Heart left ventricle (tissue), 16 donors: ENCODE results near the gene WDR17. TPM values are rescaled to one million over a fixed set of nuclear protein-coding genes. Genes with fewer than 3 reads are reported as not detected.

Experiments
- ATAC-seq, 4 donors: fragments of 200-7000 bp; cut with Tn5 transposase; one replicate each; pipeline ENCODE4 v1.9.1; 2020 to 2022; ENCODE audit warnings: moderate library complexity in 4 of 4, mild to moderate bottlenecking in 3 of 4, moderate number of reproducible peaks in 1 of 4
- DNase-seq, 5 donors: peaks; one replicate each; pipeline ENCODE4 v3.0.0-alpha.2; 2020
- H3K27ac ChIP-seq, 12 donors: fragments of 200-600 bp; sonication (generic) in 4 of 12; one replicate each; pipeline versions ENCODE4 v1.5.0 to v1.8.0; 2016 to 2022; ENCODE audit warnings: mild to moderate bottlenecking in 2 of 12
- H3K27me3 ChIP-seq, 9 donors: fragments of 200-600 bp; sonication (generic) in 2 of 9; one replicate each; pipeline versions ENCODE4 v1.5.1 to v1.8.0; 2016 to 2022; ENCODE audit warnings: mild to moderate bottlenecking in 3 of 9
- H3K36me3 ChIP-seq, 9 donors: fragments of 200-600 bp; sonication (generic) in 2 of 9; one replicate each; pipeline versions ENCODE4 v1.5.0 to v1.8.0; 2018 to 2022; ENCODE audit warnings: mild to moderate bottlenecking in 2 of 9
- H3K4me1 ChIP-seq, 12 donors: fragments of 200-600 bp; sonication (generic) in 4 of 12; one replicate each; pipeline versions ENCODE4 v1.5.0 to v1.8.0; 2016 to 2022; ENCODE audit warnings: mild to moderate bottlenecking in 3 of 12
- H3K4me3 ChIP-seq, 12 donors: fragments of 200-600 bp; sonication (generic) in 4 of 12; one replicate each; pipeline versions ENCODE4 v1.5.0 to v1.8.0; 2017 to 2022; ENCODE audit warnings: mild to moderate bottlenecking in 9 of 12, moderate library complexity in 4 of 12
- H3K9me3 ChIP-seq, 12 donors: fragments of 200-600 bp; sonication (generic) in 4 of 12; one replicate each; pipeline versions ENCODE4 v1.5.0 to v1.8.0; 2016 to 2022; ENCODE audit warnings: mild to moderate bottlenecking in 1 of 12
- POLR2A ChIP-seq, 2 donors: fragments of 450-650 bp; IDR thresholded peaks; one replicate each; pipeline ENCODE4 v1.6.1; 2017; ENCODE audit warnings: antibody characterized with exemption in 2 of 2, mild to moderate bottlenecking in 2 of 2, moderate library complexity in 2 of 2
- WGBS, 4 donors: extraction: QIAGEN DNeasy Blood & Tissue Kit in 2 of 4; methylation state at CpG; one replicate each; pipeline versions ENCODE4 v1.1.5 to v1.1.7; 2013 to 2018; 5-methylcytosine and 5-hydroxymethylcytosine counted together
- intact Hi-C, 10 donors: fragments of 100-400 bp; cut with DNase I; formaldehyde crosslinking; loops; one replicate each; pipeline versions ENCODE4 v1.11.1 to v1.14.2; 2022
- polyA plus RNA-seq, 2 donors: library from polyadenylated mRNA; stranded (reverse); fragments of 200-250 nt; gene quantifications; one replicate each; pipeline ENCODE4 v1.2.3, GENCODE V29; 2013
- total RNA-seq, 9 donors: library from RNA; depleted of rRNA in 2 of 9; stranded (reverse); fragments of >200 nt in 2 of 9; fragmentation: NEBNext Ultra II Directional in 3 of 9; extraction: Animal tissue kit (Norgen Biotek cat#: 25700) in 3 of 9; gene quantifications; one replicate each; pipeline versions ENCODE4 v1.1.0 to v1.2.4, GENCODE V29; 2016 to 2023
- TF ChIP-seq, protein P1 (sequence below), 12 donors: fragments of 200-600 bp; sonication (generic) in 4 of 12; IDR thresholded peaks; one replicate each; pipeline versions ENCODE4 v1.5.0 to v1.8.0; 2018 to 2022; ENCODE audit warnings: antibody characterized with exemption in 12 of 12, mild to moderate bottlenecking in 5 of 12
- donor health status: ischemic (EF 13 %, LVEDD 7.1; RV severe dilation, severe dysfunction).
- donor health status: healthy with polysubstance abuse.
- donor health status: DM: no; HTN: yes; CAD: no.
- donor health status: DM: no; HTN: no; CAD: no.
- donor health status: ischemic (EF 25% LVEDD 6.9; RV normal size, moderate dysfunction).
- donor health status: ischemic (EF 25% LVEDD 5.7; RV mildly dilated, moderate dysfunction).
- donor health status: healthy.
- donor health status: DM: yes; HTN: yes; CAD: no.
- donor health status: ischemic (EF 35%, LVEDD 5.7; RV mildly dilated, moderate dysfunction).
- donor health status: nonischemic (EF 11% LVEDD 7.7; RV severe dilation, severe dysfunction).
- donor health status: DM: yes; HTN: yes; CAD: no.
- donor health status: PGD.
- donor health status: ischemic (EF 29% LVEDD 5.4; RV normal size, mild dysfunction).
- donor health status: nonischemic (EF 23%, LVEDD 6.1; RV moderate dilation, normal function).

The WDR17 gene
- total and polyA plus RNA-seq, 11 donors = 0.21 to 1.4 (median 0.58) TPM

DNA sequence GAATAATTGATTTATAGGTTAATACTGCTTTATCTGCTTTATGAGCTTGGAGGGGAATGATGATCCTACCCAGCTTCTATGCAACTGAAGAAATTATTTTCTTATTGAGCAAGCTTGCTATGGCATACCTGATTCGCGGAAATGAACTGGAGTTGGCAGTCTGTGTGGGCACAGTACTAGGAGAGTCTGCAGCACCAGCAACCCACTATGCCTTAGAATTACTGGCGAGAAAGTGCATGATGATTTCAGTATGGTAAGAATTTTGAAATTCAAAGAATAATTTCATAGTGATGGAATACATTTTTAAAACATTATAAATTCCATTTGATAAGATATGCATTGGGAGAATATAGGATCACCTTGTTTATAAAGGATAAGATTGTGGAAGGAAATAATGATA is 97.4 kb downstream of the WDR17 start:
- Histone ChIP-seq H3K36me3 (no peaks in the 10 kb centered on the region), H3K4me3 (no peak overlapping the region), H3K27me3 (no peaks in the 10 kb centered on the region), H3K27ac (no peak overlapping the region), H3K4me1 (no peaks in the 10 kb centered on the region), H3K9me3 (no peaks in the 10 kb centered on the region)
- DNase-seq (no peak), ATAC-seq (no peak)
- intact Hi-C loops = no loop called here
- 95 to 96% (median 96%) methylated on average over 3 of the region's 3 CpGs for WGBS, 4 donors
- TF ChIP-seq, protein P1, sequence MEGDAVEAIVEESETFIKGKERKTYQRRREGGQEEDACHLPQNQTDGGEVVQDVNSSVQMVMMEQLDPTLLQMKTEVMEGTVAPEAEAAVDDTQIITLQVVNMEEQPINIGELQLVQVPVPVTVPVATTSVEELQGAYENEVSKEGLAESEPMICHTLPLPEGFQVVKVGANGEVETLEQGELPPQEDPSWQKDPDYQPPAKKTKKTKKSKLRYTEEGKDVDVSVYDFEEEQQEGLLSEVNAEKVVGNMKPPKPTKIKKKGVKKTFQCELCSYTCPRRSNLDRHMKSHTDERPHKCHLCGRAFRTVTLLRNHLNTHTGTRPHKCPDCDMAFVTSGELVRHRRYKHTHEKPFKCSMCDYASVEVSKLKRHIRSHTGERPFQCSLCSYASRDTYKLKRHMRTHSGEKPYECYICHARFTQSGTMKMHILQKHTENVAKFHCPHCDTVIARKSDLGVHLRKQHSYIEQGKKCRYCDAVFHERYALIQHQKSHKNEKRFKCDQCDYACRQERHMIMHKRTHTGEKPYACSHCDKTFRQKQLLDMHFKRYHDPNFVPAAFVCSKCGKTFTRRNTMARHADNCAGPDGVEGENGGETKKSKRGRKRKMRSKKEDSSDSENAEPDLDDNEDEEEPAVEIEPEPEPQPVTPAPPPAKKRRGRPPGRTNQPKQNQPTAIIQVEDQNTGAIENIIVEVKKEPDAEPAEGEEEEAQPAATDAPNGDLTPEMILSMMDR (IDR thresholded peaks at IDR 0.05) = no peak
- no peak for TF ChIP-seq POLR2A (IDR thresholded peaks at IDR 0.05)

GRCh38 chr4:176185051-176185450 is 119.4 kb downstream of the WDR17 start:
- intact Hi-C loops = loop anchor here in 1 of 10 donors (5.0 kb wide), 1 partner anchor 132 kb away; the partner anchor contains the start of gene SPCS3
- TF ChIP-seq, protein P1 (IDR thresholded peaks at IDR 0.05) = no peak
- TF ChIP-seq POLR2A (IDR thresholded peaks at IDR 0.05) = no peak
- DNase-seq = no peak
- no peaks in the 10 kb centered on the region for H3K9me3 ChIP-seq
- peak overlapping the region in 1 of 12 donors; percentile 28 for H3K27ac ChIP-seq
- WGBS, 4 donors = 18 to 27% (median 22%) methylated on average over 1 of the region's 1 CpG
- no peaks in the 10 kb centered on the region for H3K36me3 ChIP-seq
- H3K27me3 ChIP-seq = no peaks in the 10 kb centered on the region
- peaks cover 0 to 7% (median 0%) of the 10 kb centered on the region in 12 donors for H3K4me1 ChIP-seq
- peak; percentile 47 to 86 (median 78) for ATAC-seq
- no peak overlapping the region for H3K4me3 ChIP-seq

- intact Hi-C loops = loop anchor here in 1 of 10 donors (5.0 kb wide), 1 partner anchor 131 kb away; the partner anchor contains the start of gene SPCS3
- no peak overlapping the region for H3K27ac ChIP-seq
- no peaks in the 10 kb centered on the region for H3K36me3 ChIP-seq
- ATAC-seq (no peak), DNase-seq (no peak)
- TF ChIP-seq POLR2A (IDR thresholded peaks at IDR 0.05) = no peak
- TF ChIP-seq, protein P1 (IDR thresholded peaks at IDR 0.05) = no peak
- 69 to 80% (median 73%) methylated on average over 2 of the region's 2 CpGs for whole genome bisulfite sequencing, 4 donors
- H3K4me1 ChIP-seq = peaks cover 0 to 7% (median 0%) of the 10 kb centered on the region in 12 donors
- no peak overlapping the region for H3K4me3 ChIP-seq
- no peaks in the 10 kb centered on the region for H3K9me3 ChIP-seq
- no peaks in the 10 kb centered on the region for H3K27me3 ChIP-seq
Observed at GRCh38 chr4:176186067-176186466, 120.4 kb downstream of the WDR17 start.

GRCh38 chr4:176186671-176187395 is 121.2 kb downstream of the WDR17 start:
- H3K9me3 ChIP-seq = no peaks in the 10 kb centered on the region
- DNase-seq (no peak), ATAC-seq (no peak)
- intact Hi-C loops = loop anchor here in 1 of 10 donors (5.0 kb wide), 1 partner anchor 130 kb away; the partner anchor contains the start of gene SPCS3
- peak overlapping the region in 1 of 12 donors; percentile 13 for H3K27ac ChIP-seq
- no peak overlapping the region for H3K4me3 ChIP-seq
- no peak for TF ChIP-seq POLR2A (IDR thresholded peaks at IDR 0.05)
- TF ChIP-seq, protein P1 (IDR thresholded peaks at IDR 0.05) = no peak
- H3K4me1 ChIP-seq = peaks cover 0 to 7% (median 0%) of the 10 kb centered on the region in 12 donors
- no peaks in the 10 kb centered on the region for H3K36me3 ChIP-seq
- H3K27me3 ChIP-seq = no peaks in the 10 kb centered on the region
- 71 to 84% (median 76%) methylated on average over 6 of the region's 6 CpGs for WGBS, 4 donors
